ENCODE data around the gene LRFN2. TPM values are rescaled to one million over a fixed set of nuclear protein-coding genes. Genes with fewer than 3 reads are reported as not detected.

The LRFN2 gene
- total and polyA plus RNA-seq, 2 experiments from 2014 or later = 0.33 to 0.54 TPM

- DNase-seq (ENCODE audit: low spot score) = no peak
- Histone ChIP-seq H3K9me2 (replicated peaks; ENCODE audit: insufficient read depth) (no peaks in the 10 kb centered on the region), H4K20me1 (ENCODE audit: insufficient read depth, poor library complexity, severe bottlenecking) (no peaks in the 10 kb centered on the region), H3K4me2 (no peak overlapping the region), H2AFZ (no peak overlapping the region), H3K4me3 (no peak overlapping the region), H3K9me3 (ENCODE audit: low read depth) (peaks cover 5% of the 10 kb centered on the region), H3K27ac (no peak overlapping the region), H3K27me3 (no peaks in the 10 kb centered on the region), H3K79me2 (no peaks in the 10 kb centered on the region), H3K4me1 (ENCODE audit: insufficient read depth) (no peaks in the 10 kb centered on the region), H3K36me3 (replicated peaks; ENCODE audit: insufficient read depth, low read depth) (no peaks in the 10 kb centered on the region)
- TF ChIP-seq CTCF (IDR thresholded peaks at IDR 0.05; ENCODE audit: poor library complexity) (no peak), EZH2phosphoT487 (IDR thresholded peaks at IDR 0.05; ENCODE audit: low read depth, severe bottlenecking, unreplicated experiment) (no peak), EZH2 (IDR thresholded peaks at IDR 0.05; ENCODE audit: borderline replicate concordance) (no peak)
- WGBS (ENCODE audit: low lambda C conversion rate, missing lambda C conversion rate) = 45% methylated on average over 1 of the region's 1 CpG
Measured at GRCh38 chr6:40369891-40370290, 217.3 kb downstream of the LRFN2 start.

- Histone ChIP-seq H3K79me2 (no peaks in the 10 kb centered on the region), H3K4me1 (ENCODE audit: insufficient read depth) (no peaks in the 10 kb centered on the region), H3K9me2 (replicated peaks; ENCODE audit: insufficient read depth) (no peaks in the 10 kb centered on the region), H3K36me3 (replicated peaks; ENCODE audit: insufficient read depth, low read depth) (no peaks in the 10 kb centered on the region), H3K27ac (no peak overlapping the region), H3K4me2 (no peak overlapping the region), H3K4me3 (no peak overlapping the region), H4K20me1 (ENCODE audit: insufficient read depth, poor library complexity, severe bottlenecking) (no peaks in the 10 kb centered on the region), H3K27me3 (no peaks in the 10 kb centered on the region), H3K9me3 (ENCODE audit: low read depth) (peaks cover 5% of the 10 kb centered on the region), H2AFZ (no peak overlapping the region)
- no peak for DNase-seq (ENCODE audit: low spot score)
- WGBS (ENCODE audit: low lambda C conversion rate, missing lambda C conversion rate) = 57% methylated on average over 2 of the region's 2 CpGs
- no peak for TF ChIP-seq CTCF (IDR thresholded peaks at IDR 0.05; ENCODE audit: poor library complexity)
- TF ChIP-seq EZH2 (IDR thresholded peaks at IDR 0.05; ENCODE audit: borderline replicate concordance) = no peak
- TF ChIP-seq EZH2phosphoT487 (IDR thresholded peaks at IDR 0.05; ENCODE audit: low read depth, severe bottlenecking, unreplicated experiment) = no peak
Measured at GRCh38 chr6:40369042-40369441, 218.1 kb downstream of the LRFN2 start.

GRCh38 chr6:40362859-40363258, 224.3 kb downstream of the LRFN2 start:
- Histone ChIP-seq H3K9me2 (replicated peaks; ENCODE audit: insufficient read depth) (no peaks in the 10 kb centered on the region), H3K36me3 (replicated peaks; ENCODE audit: insufficient read depth, low read depth) (no peaks in the 10 kb centered on the region), H3K27me3 (peaks cover 5% of the 10 kb centered on the region), H4K20me1 (ENCODE audit: insufficient read depth, poor library complexity, severe bottlenecking) (no peaks in the 10 kb centered on the region), H3K79me2 (no peaks in the 10 kb centered on the region), H3K4me1 (ENCODE audit: insufficient read depth) (no peaks in the 10 kb centered on the region), H3K4me2 (no peak overlapping the region), H3K9me3 (ENCODE audit: low read depth) (peaks cover 5% of the 10 kb centered on the region), H2AFZ (no peak overlapping the region), H3K27ac (no peak overlapping the region), H3K4me3 (no peak overlapping the region)
- no peak for DNase-seq (ENCODE audit: low spot score)
- 77% methylated on average over 4 of the region's 4 CpGs for WGBS (ENCODE audit: low lambda C conversion rate, missing lambda C conversion rate)
- TF ChIP-seq EZH2phosphoT487 (IDR thresholded peaks at IDR 0.05; ENCODE audit: low read depth, severe bottlenecking, unreplicated experiment) (no peak), EZH2 (IDR thresholded peaks at IDR 0.05; ENCODE audit: borderline replicate concordance) (no peak), CTCF (IDR thresholded peaks at IDR 0.05; ENCODE audit: poor library complexity) (no peak)

- WGBS (ENCODE audit: low lambda C conversion rate, missing lambda C conversion rate) = 34% methylated on average over 2 of the region's 2 CpGs
- Histone ChIP-seq H3K36me3 (replicated peaks; ENCODE audit: insufficient read depth, low read depth) (no peaks in the 10 kb centered on the region), H3K4me2 (no peak overlapping the region), H2AFZ (no peak overlapping the region), H3K79me2 (no peaks in the 10 kb centered on the region), H3K4me3 (no peak overlapping the region), H3K9me3 (ENCODE audit: low read depth) (no peaks in the 10 kb centered on the region), H3K27ac (no peak overlapping the region), H3K9me2 (replicated peaks; ENCODE audit: insufficient read depth) (no peaks in the 10 kb centered on the region), H4K20me1 (ENCODE audit: insufficient read depth, poor library complexity, severe bottlenecking) (no peaks in the 10 kb centered on the region), H3K27me3 (peaks cover 5% of the 10 kb centered on the region), H3K4me1 (ENCODE audit: insufficient read depth) (no peaks in the 10 kb centered on the region)
- no peak for TF ChIP-seq CTCF (IDR thresholded peaks at IDR 0.05; ENCODE audit: poor library complexity)
- no peak for TF ChIP-seq EZH2phosphoT487 (IDR thresholded peaks at IDR 0.05; ENCODE audit: low read depth, severe bottlenecking, unreplicated experiment)
- TF ChIP-seq EZH2 (IDR thresholded peaks at IDR 0.05; ENCODE audit: borderline replicate concordance) = no peak
- no peak for DNase-seq (ENCODE audit: low spot score)
Measured at GRCh38 chr6:40359808-40360207, 227.4 kb downstream of the LRFN2 start.

Data from hepatocyte (in vitro differentiated cells).